KOPT-K1 (cell line): ENCODE measurements around the gene HSPB9.
A peak's percentile ranks its signal among the peaks of the same experiment; 100 is the strongest.

ENCODE experiments used
- H3K27ac ChIP-seq: fragments of 200-600 bp; sonication (generic); 2 replicates; pipeline ENCODE4 v1.5.1; 2016; ENCODE audit warnings: antibody characterized with exemption, mild to moderate bottlenecking, low read depth, low read length; ENCODE audit not compliant: poor library complexity, severe bottlenecking
- H3K36me3 ChIP-seq: fragments of 200-600 bp; sonication (generic); 2 replicates; pipeline ENCODE4 v1.5.1; 2017; ENCODE audit warnings: antibody characterized with exemption, mild to moderate bottlenecking, low read length, moderate library complexity; ENCODE audit not compliant: insufficient read depth
- H3K9me3 ChIP-seq: fragments of 200-600 bp; sonication (generic); 2 replicates; pipeline ENCODE4 v1.5.1; 2017; ENCODE audit warnings: antibody characterized with exemption, low read length, mild to moderate bottlenecking; ENCODE audit not compliant: insufficient read depth, poor library complexity, severe bottlenecking

HSPB9 gene

GRCh38 chr17:42120770-42121769 is 1.5 kb upstream of the HSPB9 start, which contains the start of gene KAT2A:
KAT2A (minus strand) TSS chr17:42121367; CDS start chr17:42121304, 63 bp downstream.
- peaks cover 67% of the 10 kb centered on the region for H3K36me3 ChIP-seq

GRCh38 chr17:42124256-42124655 is 1.7 kb downstream of the HSPB9 start:
- peaks cover 67% of the 10 kb centered on the region for H3K36me3 ChIP-seq

More at GRCh38 chr17:42120770-42121769, 1.5 kb upstream of the HSPB9 start, which contains the start of gene KAT2A:
- H3K27ac ChIP-seq: peak within 1 kb of the TSS; percentile 80
- H3K9me3 ChIP-seq: no peaks in the 10 kb centered on the region

DNA sequence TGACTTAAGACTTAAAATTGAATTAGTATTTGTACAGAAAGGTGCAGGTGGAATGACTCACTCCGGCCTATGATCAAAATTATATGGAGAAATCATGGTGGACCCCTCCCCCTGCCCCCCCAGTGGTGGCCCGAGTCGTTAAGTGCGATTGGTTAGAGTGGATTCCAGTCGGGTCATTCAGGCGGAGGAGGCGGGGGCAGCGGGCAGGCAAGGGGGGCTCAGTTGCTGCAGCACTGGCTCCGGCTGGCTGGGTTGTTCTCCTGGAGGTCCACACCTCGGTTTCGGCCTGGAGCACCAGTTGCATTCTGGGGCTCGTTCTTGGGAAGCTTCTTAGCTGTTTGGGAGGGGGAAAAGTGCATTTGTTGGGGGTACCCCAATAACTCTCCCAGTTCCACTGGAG is 3.0 kb downstream of the HSPB9 start:
- no peaks in the 10 kb centered on the region for H3K9me3 ChIP-seq
- no peak overlapping the region for H3K27ac ChIP-seq
- peaks cover 74% of the 10 kb centered on the region for H3K36me3 ChIP-seq

More at GRCh38 chr17:42124256-42124655, 1.7 kb downstream of the HSPB9 start:
- no peak overlapping the region for H3K27ac ChIP-seq
- no peaks in the 10 kb centered on the region for H3K9me3 ChIP-seq

DNA sequence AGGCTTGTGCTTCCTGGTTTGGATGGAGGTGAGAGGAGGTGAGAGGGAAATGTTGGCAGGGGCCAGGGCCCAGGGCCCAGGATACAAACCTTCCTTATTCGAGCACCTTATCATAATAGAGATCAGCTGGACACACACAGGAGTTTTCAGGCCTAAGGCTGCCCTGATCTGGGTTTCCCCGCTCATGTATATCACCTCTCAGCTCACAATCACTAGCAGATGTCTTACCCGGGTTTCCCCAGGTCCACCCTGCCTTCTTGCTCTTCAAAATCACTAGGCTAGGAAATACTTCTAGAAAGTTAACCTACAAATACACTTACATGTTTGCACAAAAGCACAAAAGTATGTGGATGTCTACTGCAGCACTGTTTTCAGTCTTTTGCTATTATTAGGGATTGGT is 4.2 kb downstream of the HSPB9 start:
- H3K36me3 ChIP-seq: peaks cover 86% of the 10 kb centered on the region
- H3K9me3 ChIP-seq: no peaks in the 10 kb centered on the region
- H3K27ac ChIP-seq: no peak overlapping the region

DNA sequence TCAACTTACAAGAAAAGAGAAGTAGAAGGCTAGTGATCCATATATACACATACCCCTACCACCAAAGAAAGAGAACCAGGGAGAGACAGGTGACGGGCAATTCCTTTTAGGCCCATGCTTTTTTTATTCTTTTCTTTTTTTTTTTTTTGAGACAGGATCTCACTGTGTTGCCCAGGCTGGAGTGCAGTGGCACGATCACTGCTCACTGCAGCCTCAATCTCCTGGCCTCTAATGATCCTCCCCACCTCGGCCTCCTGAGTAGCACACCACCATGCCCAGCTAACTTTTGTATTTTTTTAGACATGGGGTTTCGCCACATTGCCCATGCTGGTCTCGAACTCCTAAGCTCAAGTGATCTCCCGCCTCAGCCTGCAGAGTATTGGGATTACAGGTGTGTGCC is 4.8 kb downstream of the HSPB9 start:
- Histone ChIP-seq H3K9me3 (no peaks in the 10 kb centered on the region), H3K27ac (no peak overlapping the region), H3K36me3 (peaks cover 92% of the 10 kb centered on the region)

- H3K27ac ChIP-seq: no peak overlapping the region
- H3K36me3 ChIP-seq: peaks cover 84% of the 10 kb centered on the region
Observed at GRCh38 chr17:42129109-42129837, 6.7 kb downstream of the HSPB9 start.

GRCh38 chr17:42130310-42130936 is 7.8 kb downstream of the HSPB9 start:
- Histone ChIP-seq H3K36me3 (peaks cover 79% of the 10 kb centered on the region), H3K27ac (no peak overlapping the region), H3K9me3 (no peaks in the 10 kb centered on the region)

More at GRCh38 chr17:42129109-42129837, 6.7 kb downstream of the HSPB9 start:
- no peaks in the 10 kb centered on the region for H3K9me3 ChIP-seq

DNA sequence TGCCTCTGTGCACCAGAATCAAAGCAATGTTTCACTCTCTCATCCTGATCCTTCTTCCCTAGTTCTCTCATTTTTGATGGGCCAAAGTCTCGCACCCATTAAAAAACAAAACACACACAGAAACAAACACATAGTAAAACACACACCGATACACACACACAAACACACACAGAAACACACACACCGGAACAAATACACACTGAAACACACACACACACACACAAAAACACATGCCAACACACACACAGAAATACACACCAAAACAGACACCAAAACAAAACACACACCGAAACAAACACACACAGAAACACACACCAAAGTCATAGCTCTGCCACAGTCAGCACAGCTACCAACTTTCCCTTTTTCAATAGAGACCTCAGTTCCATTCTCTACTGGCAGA is 8.6 kb downstream of the HSPB9 start:
- Histone ChIP-seq H3K9me3 (no peaks in the 10 kb centered on the region), H3K36me3 (peaks cover 79% of the 10 kb centered on the region), H3K27ac (no peak overlapping the region)

DNA sequence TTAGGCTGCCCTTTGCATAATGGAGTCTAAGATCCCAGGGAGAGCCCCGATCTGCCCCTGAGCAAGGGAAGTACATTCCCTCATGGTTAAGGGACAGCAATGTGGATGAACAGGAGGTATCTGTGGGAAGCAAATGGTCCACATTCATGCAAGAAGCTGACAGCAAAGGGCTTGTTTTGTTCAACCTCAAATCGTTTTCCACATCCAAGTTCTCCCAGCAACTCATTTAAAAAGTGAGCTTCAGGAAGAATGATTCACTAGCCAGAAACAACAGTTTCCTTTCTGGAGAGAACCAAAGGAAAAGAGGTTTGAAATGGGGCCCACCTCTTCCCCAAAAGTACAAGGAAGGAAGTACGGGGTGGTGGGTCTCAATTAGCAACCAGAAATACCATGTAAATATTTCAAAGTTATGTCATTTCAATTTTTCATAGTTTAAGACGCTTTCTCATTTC is 9.4 kb downstream of the HSPB9 start:
- Histone ChIP-seq H3K36me3 (peaks cover 79% of the 10 kb centered on the region), H3K9me3 (no peaks in the 10 kb centered on the region), H3K27ac (no peak overlapping the region)

DNA sequence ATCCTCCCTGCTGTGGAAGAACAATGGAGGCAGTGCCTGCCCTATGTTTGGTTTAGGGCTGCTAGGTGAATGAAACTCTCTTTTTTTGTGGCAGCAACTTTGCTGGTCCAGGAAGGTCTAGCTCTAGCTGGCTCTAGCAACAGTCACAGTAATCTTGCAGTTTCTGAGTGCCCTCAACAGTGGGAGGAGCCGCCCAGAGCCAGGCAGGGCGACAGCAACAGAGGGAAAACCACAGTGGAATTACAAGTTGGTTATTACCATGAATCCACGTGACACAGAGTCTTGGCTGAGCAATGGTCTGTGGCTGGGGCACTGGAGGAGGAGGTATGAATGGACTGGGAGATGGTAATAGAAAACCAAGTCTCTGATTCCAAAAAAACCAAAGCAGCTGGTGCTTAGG is 10.3 kb downstream of the HSPB9 start:
- H3K27ac ChIP-seq: peak overlapping the region; percentile 35
- no peaks in the 10 kb centered on the region for H3K9me3 ChIP-seq
- H3K36me3 ChIP-seq: peaks cover 75% of the 10 kb centered on the region

GRCh38 chr17:42133461-42134041 is 10.9 kb downstream of the HSPB9 start:
- peak overlapping the region; percentile 35 for H3K27ac ChIP-seq
- no peaks in the 10 kb centered on the region for H3K9me3 ChIP-seq
- H3K36me3 ChIP-seq: peaks cover 74% of the 10 kb centered on the region

DNA sequence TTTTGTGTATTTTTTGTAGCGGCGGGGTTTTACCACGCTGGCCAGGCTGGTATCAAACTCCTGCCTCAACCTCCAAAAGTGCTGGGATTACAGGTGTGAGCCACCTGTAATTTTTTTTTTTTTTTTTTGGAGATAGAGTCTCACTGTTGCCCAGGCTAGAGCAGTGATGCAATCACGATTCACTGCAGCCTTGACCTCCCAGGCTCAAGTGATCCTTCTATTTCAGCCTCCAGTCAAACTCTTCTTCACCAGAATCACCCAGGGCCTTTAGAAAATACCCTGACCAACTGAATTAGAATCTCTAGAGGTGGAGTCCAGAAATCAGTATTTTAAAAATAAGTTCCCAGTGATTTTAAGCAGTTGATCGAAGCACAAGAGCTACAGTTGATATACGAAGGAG is 12.5 kb downstream of the HSPB9 start:
- Histone ChIP-seq H3K9me3 (no peaks in the 10 kb centered on the region), H3K27ac (no peak overlapping the region), H3K36me3 (peaks cover 69% of the 10 kb centered on the region)

- H3K36me3 ChIP-seq: peaks cover 66% of the 10 kb centered on the region
- no peak overlapping the region for H3K27ac ChIP-seq
- H3K9me3 ChIP-seq: no peaks in the 10 kb centered on the region
Observed at GRCh38 chr17:42135664-42136653, 13.4 kb downstream of the HSPB9 start.
